22Rv1 (cell line): ENCODE data around the gene SLCO1A2.

Experiments used
- H3K27ac ChIP-seq: fragments of 450-650 bp; 2 replicates; pipeline ENCODE4 v1.5.1; 2017
- CTCF ChIP-seq: fragments of 450-650 bp; IDR thresholded peaks from 2 replicates; pipeline ENCODE4 v1.5.1; 2017; ENCODE audit warnings: mild to moderate bottlenecking
- ZFX ChIP-seq: fragments of 450-650 bp; IDR thresholded peaks from 2 replicates; pipeline ENCODE4 v1.6.1; 2017; ENCODE audit warnings: antibody characterized with exemption, borderline replicate concordance

Gene SLCO1A2

GRCh38 chr12:21354641-21355040, 19.9 kb upstream of the SLCO1A2 start:
- TF ChIP-seq CTCF (no peak), ZFX (no peak)
- no peak overlapping the region for H3K27ac ChIP-seq

- TF ChIP-seq CTCF (no peak), ZFX (no peak)
- H3K27ac ChIP-seq, result no peak overlapping the region
These were observed 19.2 kb upstream of the SLCO1A2 start for GRCh38 chr12:21353948-21354347.

- H3K27ac ChIP-seq, result no peak overlapping the region
- no peak for TF ChIP-seq CTCF
- no peak for TF ChIP-seq ZFX
These were observed 18.8 kb upstream of the SLCO1A2 start for GRCh38 chr12:21353487-21353886.

- TF ChIP-seq ZFX, result no peak
- no peak overlapping the region for H3K27ac ChIP-seq
These were observed 16.3 kb upstream of the SLCO1A2 start for GRCh38 chr12:21350975-21351374.

- no peak overlapping the region for H3K27ac ChIP-seq
- no peak for TF ChIP-seq ZFX
- TF ChIP-seq CTCF, result no peak
These were observed 12.0 kb upstream of the SLCO1A2 start for GRCh38 chr12:21346542-21347205.

- H3K27ac ChIP-seq, result no peak overlapping the region
- TF ChIP-seq ZFX, result no peak
- TF ChIP-seq CTCF, result no peak
These were observed 8.9 kb upstream of the SLCO1A2 start for GRCh38 chr12:21343636-21344035.

GRCh38 chr12:21341769-21342168, 7.1 kb upstream of the SLCO1A2 start:
- H3K27ac ChIP-seq, result no peak overlapping the region
- no peak for TF ChIP-seq CTCF
- no peak for TF ChIP-seq ZFX

- H3K27ac ChIP-seq, result no peak overlapping the region
- TF ChIP-seq CTCF, result no peak
- TF ChIP-seq ZFX, result no peak
These were observed 5.7 kb upstream of the SLCO1A2 start for GRCh38 chr12:21340403-21340802.
